Astrocyte (in vitro differentiated cells and primary cell): Measurements from ENCODE around the gene RASSF3. TPM values are rescaled to one million over a fixed set of nuclear protein-coding genes. Genes with fewer than 3 reads are reported as not detected.
A peak's percentile ranks its signal among the peaks of the same experiment; 100 is the strongest.

Experiments
- DNase-seq: peaks from one replicate; pipeline ENCODE4 v3.0.0-alpha.2; 2010; ENCODE audit warnings: low read depth
- FAIRE-seq: peaks from 2 replicates; lab custom pipeline; 2011; peaks lifted over from hg19 to GRCh38; lab: Jason Lieb, UNC
- H2AFZ ChIP-seq: 2 replicates; pipeline ENCODE4 v1.6.0; 2012; ENCODE audit warnings: low read depth, low read length, inconsistent platforms
- H3K27ac ChIP-seq: 2 replicates; pipeline ENCODE4 v1.5.1; 2011; ENCODE audit warnings: low read depth, low read length, inconsistent platforms
- H3K27me3 ChIP-seq: 2 replicates; pipeline ENCODE4 v1.6.0; 2011; ENCODE audit warnings: low read length, inconsistent platforms; ENCODE audit not compliant: insufficient read depth
- H3K36me3 ChIP-seq: 2 replicates; pipeline ENCODE4 v1.5.1; 2011; ENCODE audit warnings: low read length, inconsistent platforms; ENCODE audit not compliant: insufficient read depth
- H3K4me1 ChIP-seq: 2 replicates; pipeline ENCODE4 v1.5.1; 2011; ENCODE audit warnings: low read length, inconsistent platforms; ENCODE audit not compliant: insufficient read depth
- H3K4me2 ChIP-seq: 2 replicates; pipeline ENCODE4 v1.6.0; 2012; ENCODE audit warnings: low read length, inconsistent platforms
- H3K4me3 ChIP-seq: 2 replicates; pipeline ENCODE4 v1.5.1; 2011; ENCODE audit warnings: low read depth, mild to moderate bottlenecking, low read length, inconsistent platforms; ENCODE audit not compliant: insufficient read depth
- H3K79me2 ChIP-seq: 2 replicates; pipeline ENCODE4 v1.6.0; 2012; ENCODE audit warnings: mild to moderate bottlenecking, low read length, inconsistent platforms; ENCODE audit not compliant: insufficient read depth
- H3K9ac ChIP-seq: 2 replicates; pipeline ENCODE4 v1.6.0; 2012; ENCODE audit warnings: mild to moderate bottlenecking, low read length, inconsistent platforms
- H3K9me3 ChIP-seq: 2 replicates; pipeline ENCODE4 v1.5.1; 2012; ENCODE audit warnings: low read depth, mild to moderate bottlenecking, low read length, inconsistent platforms; ENCODE audit not compliant: insufficient read depth
- H4K20me1 ChIP-seq: 2 replicates; pipeline ENCODE4 v1.6.0; 2012; ENCODE audit warnings: low read length, inconsistent platforms; ENCODE audit not compliant: insufficient read depth
- H3K27ac Mint-ChIP-seq: one replicate; pipeline ENCODE4 v1.8.0; 2021; ENCODE audit warnings: mild to moderate bottlenecking, mixed read lengths; ENCODE audit not compliant: unreplicated experiment
- H3K27me3 Mint-ChIP-seq: one replicate; pipeline ENCODE4 v1.8.0; 2021; ENCODE audit warnings: low read depth, mixed read lengths; ENCODE audit not compliant: unreplicated experiment
- H3K36me3 Mint-ChIP-seq: one replicate; pipeline ENCODE4 v1.8.0; 2021; ENCODE audit warnings: low read depth, mixed read lengths; ENCODE audit not compliant: unreplicated experiment
- H3K4me1 Mint-ChIP-seq: one replicate; pipeline ENCODE4 v1.8.0; 2021; ENCODE audit warnings: low read depth, mixed read lengths; ENCODE audit not compliant: unreplicated experiment
- H3K4me3 Mint-ChIP-seq: one replicate; pipeline ENCODE4 v1.8.0; 2021; ENCODE audit warnings: mild to moderate bottlenecking, moderate library complexity, mixed read lengths; ENCODE audit not compliant: unreplicated experiment
- H3K9me3 Mint-ChIP-seq: one replicate; pipeline ENCODE4 v1.8.0; 2021; ENCODE audit warnings: mild to moderate bottlenecking, mixed read lengths; ENCODE audit not compliant: unreplicated experiment
- CTCF ChIP-seq: IDR thresholded peaks from 2 replicates; pipeline ENCODE4 v1.5.1; 2011; ENCODE audit warnings: low read depth, mild to moderate bottlenecking, inconsistent platforms, low read length, moderate library complexity; ENCODE audit not compliant: insufficient read depth
- EZH2 ChIP-seq: IDR thresholded peaks from 2 replicates; pipeline ENCODE4 v1.6.1; 2012; ENCODE audit warnings: mild to moderate bottlenecking, low read length, inconsistent platforms; ENCODE audit not compliant: insufficient read depth
- total RNA-seq: library from RNA; stranded (reverse); gene quantifications from 2 replicates; pipeline ENCODE4 v1.2.1, GENCODE V29; 2021

RASSF3 gene
- total RNA-seq, 1 donor from 2014 or later: 18.3 TPM

- Histone ChIP-seq H3K9ac (no peak overlapping the region), H4K20me1 (peaks cover 35% of the 10 kb centered on the region), H3K4me2 (no peak overlapping the region), H2AFZ (no peak overlapping the region), H3K4me1 (peaks cover 5% of the 10 kb centered on the region), H3K79me2 (peaks cover 45% of the 10 kb centered on the region), H3K4me3 (no peak overlapping the region), H3K27me3 (no peaks in the 10 kb centered on the region), H3K36me3 (no peaks in the 10 kb centered on the region), H3K9me3 (no peaks in the 10 kb centered on the region), H3K27ac (no peak overlapping the region)
- Mint-ChIP-seq H3K4me1 (peaks cover 5% of the 10 kb centered on the region), H3K4me3 (no peak overlapping the region), H3K36me3 (no peaks in the 10 kb centered on the region), H3K27ac (no peak overlapping the region), H3K27me3 (no peaks in the 10 kb centered on the region), H3K9me3 (no peaks in the 10 kb centered on the region)
- DNase-seq: no peak
- no peak for TF ChIP-seq EZH2
- no peak for TF ChIP-seq CTCF
- no peak for FAIRE-seq
Observed at GRCh38 chr12:64655141-64655540, 44.8 kb downstream of the RASSF3 start.

- Histone ChIP-seq H3K9ac (no peak overlapping the region), H3K36me3 (no peaks in the 10 kb centered on the region), H4K20me1 (peaks cover 30% of the 10 kb centered on the region), H3K4me2 (no peak overlapping the region), H2AFZ (no peak overlapping the region), H3K9me3 (no peaks in the 10 kb centered on the region), H3K27ac (no peak overlapping the region), H3K27me3 (no peaks in the 10 kb centered on the region), H3K79me2 (peaks cover 41% of the 10 kb centered on the region), H3K4me1 (peaks cover 5% of the 10 kb centered on the region), H3K4me3 (no peak overlapping the region)
- DNase-seq (peak; percentile 27), FAIRE-seq (no peak)
- H3K4me3 Mint-ChIP-seq: no peak overlapping the region
- no peak for TF ChIP-seq CTCF
- no peak for TF ChIP-seq EZH2
- H3K27me3 Mint-ChIP-seq: no peaks in the 10 kb centered on the region
- peaks cover 8% of the 10 kb centered on the region for H3K4me1 Mint-ChIP-seq
- no peak overlapping the region for H3K27ac Mint-ChIP-seq
- no peaks in the 10 kb centered on the region for H3K36me3 Mint-ChIP-seq
- H3K9me3 Mint-ChIP-seq: no peaks in the 10 kb centered on the region
Observed at GRCh38 chr12:64656429-64656828, 46.1 kb downstream of the RASSF3 start.

GRCh38 chr12:64658892-64659481 lies 48.7 kb downstream of the RASSF3 start:
- no peak overlapping the region for H3K27ac Mint-ChIP-seq
- Histone ChIP-seq H2AFZ (no peak overlapping the region), H3K36me3 (no peaks in the 10 kb centered on the region), H3K9me3 (no peaks in the 10 kb centered on the region), H3K27ac (no peak overlapping the region), H4K20me1 (peaks cover 28% of the 10 kb centered on the region), H3K4me2 (no peak overlapping the region), H3K79me2 (peaks cover 26% of the 10 kb centered on the region), H3K4me1 (peaks cover 5% of the 10 kb centered on the region), H3K27me3 (no peaks in the 10 kb centered on the region), H3K9ac (no peak overlapping the region), H3K4me3 (no peak overlapping the region)
- no peaks in the 10 kb centered on the region for H3K27me3 Mint-ChIP-seq
- H3K4me3 Mint-ChIP-seq: no peak overlapping the region
- DNase-seq: no peak
- H3K9me3 Mint-ChIP-seq: no peaks in the 10 kb centered on the region
- TF ChIP-seq EZH2: no peak
- no peak for TF ChIP-seq CTCF
- FAIRE-seq: no peak
- no peaks in the 10 kb centered on the region for H3K36me3 Mint-ChIP-seq
- H3K4me1 Mint-ChIP-seq: peaks cover 8% of the 10 kb centered on the region
